ENCODE results near the gene ABCD1.
A peak's percentile ranks its signal among the peaks of the same experiment; 100 is the strongest.
"Not testable (repeated sequence)": the region's sequence is repeated elsewhere in the genome, so short reads cannot be mapped to it uniquely, and the experiment has no call there.

Gene ABCD1

GRCh38 chrX:153709726-153710674, 14.7 kb upstream of the ABCD1 start:
- DNase-seq (ENCODE audit: low spot score): no peak

DNA sequence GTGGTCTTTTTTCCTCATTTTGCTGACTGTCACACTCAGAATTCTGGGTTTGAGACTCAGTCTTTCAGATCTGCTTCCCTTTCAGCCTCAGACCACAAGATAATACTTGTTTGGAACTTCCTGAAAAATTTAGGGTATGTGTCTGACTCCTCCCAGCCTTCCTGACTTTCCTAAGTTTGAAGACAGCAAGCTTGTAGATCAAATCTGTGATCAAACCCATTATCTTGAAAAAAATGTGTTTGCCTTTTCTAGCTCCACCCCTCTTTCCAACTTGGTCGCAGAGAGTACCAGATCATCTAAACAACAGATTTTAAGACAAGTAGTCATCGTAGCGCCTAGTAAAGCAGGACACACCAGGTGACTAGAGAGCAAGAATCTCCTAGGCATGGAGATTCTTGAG, 10.4 kb upstream of the ABCD1 start:
- no peak for DNase-seq (ENCODE audit: low spot score)

GRCh38 chrX:153717445-153717844, 7.2 kb upstream of the ABCD1 start:
- no peak for DNase-seq (ENCODE audit: low spot score)

DNA sequence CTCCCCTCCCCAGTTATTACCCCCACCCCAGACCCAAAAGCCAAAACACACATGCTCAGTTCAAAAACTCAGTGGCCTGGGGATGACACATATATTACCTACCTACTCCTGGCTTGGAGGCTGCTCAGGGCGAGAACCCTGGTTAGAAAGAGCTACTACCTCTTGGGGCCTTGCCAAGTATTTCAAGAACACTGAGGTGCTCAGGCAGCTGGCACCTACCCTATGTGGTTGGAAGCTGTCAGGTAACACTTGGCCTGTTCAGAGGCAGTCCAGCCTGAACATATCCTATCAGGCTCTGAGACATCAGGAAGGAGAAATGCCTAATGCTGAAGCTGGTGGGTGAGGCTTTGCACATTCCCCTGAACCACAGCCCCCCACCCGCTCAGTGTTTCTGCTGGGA, 5.4 kb upstream of the ABCD1 start:
- DNase-seq (ENCODE audit: low spot score): no peak

DNA sequence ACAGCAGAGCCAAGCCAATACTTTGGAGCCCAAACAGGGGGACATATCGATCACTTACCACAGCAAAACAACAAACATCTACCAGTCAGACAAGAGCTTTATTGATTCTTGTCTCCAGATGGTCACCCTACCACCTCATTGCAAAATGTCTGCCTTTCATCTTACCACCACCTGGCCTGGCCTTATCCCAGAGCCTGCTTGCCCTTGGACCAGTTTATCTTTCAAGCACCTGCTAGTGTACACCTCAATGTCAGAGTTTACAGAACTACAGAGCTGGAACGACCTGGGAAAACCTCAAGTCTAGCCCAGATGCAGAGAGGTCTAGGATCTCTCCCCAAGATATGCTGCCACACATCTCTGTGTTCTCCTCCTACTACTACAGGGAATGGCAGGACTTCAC, 5.0 kb upstream of the ABCD1 start:
- no peak for DNase-seq (ENCODE audit: low spot score)

- no peak for DNase-seq (ENCODE audit: low spot score)
Observed at GRCh38 chrX:153722704-153723350, 1.8 kb upstream of the ABCD1 start.

DNA sequence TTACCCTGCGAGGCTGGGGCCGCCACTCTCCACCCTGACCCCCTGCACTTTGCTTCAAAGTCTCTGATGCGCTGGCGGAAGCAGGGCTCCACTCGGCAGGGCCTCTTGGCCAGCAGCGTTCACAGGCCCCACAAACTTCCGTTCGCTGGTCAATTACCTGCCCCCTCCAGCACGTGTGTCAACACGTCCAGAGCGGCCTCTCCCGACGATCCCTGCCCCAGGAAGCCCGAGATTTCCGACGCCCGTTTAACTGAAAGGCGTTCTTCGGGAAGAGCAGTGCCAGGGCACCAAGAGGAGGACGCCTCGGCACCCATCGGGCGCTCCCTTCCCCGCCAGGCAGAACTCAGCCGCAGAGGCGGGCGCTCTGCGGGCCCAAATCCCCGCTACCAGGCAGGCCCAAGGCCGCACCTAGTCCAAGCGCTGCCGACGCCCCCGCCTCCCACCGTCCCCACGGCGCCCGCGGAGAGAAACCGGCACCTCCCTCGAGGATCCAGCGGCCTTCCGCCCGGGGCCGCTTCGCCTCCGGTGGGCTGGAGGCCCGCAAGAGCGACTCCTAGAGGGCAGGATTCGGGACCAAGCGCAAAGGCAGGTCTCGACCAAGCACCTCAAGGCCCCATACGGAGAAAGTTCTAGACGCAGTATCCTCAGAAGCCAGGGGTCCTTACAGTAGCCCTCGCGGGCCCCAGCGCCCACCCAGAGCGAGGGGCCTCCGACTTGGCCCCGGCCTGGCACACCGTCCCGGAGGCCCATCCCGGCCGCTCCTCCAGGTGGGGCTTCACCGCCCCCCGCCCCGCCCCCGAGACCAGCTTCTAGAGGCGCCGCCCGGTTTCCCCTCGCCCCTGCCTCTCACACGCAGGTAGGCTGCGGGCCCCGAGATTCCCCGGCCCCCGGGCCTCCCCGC, 1.1 kb upstream of the ABCD1 start:
- no peak for DNase-seq (ENCODE audit: low spot score)

DNA sequence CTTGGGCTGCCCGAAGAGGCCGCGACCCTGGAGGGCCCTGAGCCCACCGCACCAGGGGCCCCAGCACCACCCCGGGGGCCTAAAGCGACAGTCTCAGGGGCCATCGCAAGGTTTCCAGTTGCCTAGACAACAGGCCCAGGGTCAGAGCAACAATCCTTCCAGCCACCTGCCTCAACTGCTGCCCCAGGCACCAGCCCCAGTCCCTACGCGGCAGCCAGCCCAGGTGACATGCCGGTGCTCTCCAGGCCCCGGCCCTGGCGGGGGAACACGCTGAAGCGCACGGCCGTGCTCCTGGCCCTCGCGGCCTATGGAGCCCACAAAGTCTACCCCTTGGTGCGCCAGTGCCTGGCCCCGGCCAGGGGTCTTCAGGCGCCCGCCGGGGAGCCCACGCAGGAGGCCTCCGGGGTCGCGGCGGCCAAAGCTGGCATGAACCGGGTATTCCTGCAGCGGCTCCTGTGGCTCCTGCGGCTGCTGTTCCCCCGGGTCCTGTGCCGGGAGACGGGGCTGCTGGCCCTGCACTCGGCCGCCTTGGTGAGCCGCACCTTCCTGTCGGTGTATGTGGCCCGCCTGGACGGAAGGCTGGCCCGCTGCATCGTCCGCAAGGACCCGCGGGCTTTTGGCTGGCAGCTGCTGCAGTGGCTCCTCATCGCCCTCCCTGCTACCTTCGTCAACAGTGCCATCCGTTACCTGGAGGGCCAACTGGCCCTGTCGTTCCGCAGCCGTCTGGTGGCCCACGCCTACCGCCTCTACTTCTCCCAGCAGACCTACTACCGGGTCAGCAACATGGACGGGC, 579 bp downstream of the ABCD1 start:
- DNase-seq (ENCODE audit: low spot score): no peak

GRCh38 chrX:153725832-153726285, 1.2 kb downstream of the ABCD1 start:
- no peak for DNase-seq (ENCODE audit: low spot score)

DNA sequence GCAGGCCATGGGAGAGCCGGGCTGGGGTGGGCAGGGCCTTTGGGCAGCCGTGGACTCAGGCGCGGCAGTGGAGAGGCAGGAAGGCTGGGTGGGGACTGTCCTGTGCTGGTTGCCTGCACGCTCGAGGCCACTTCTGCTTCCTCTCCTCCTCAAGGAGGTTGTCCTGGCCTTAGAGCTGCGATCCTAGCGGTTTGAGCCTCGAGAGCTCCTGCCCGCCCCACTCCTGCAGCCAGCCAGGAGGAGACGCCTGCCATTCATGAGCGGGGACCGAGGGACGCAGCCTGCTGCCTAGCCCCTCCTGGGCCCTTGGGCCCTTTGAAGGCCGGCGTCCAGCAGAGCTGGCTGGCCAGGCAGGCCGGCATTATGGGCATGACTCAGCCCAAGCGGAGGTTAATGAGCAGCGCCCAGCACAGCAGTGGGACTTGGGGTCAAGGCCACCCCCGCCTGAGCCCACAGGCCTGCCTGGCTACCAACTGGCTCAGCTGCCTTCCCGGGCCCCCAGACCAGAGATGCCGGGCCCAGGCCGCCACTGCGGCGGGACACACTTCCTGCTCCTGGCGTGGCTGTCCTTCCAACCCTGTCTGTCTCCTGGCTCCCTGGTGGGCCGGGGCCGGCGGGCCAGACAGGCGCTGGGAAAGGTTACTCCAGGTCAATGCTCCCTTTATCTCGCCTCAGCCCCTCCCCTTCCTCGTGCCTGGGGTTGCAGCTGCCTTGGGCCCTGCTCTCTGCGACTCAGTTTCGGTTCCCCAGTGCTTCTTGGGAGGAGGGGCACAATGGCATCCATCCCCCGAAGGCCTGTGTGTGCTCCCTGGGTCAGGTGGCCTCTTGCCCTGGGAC, 1.8 kb downstream of the ABCD1 start:
- DNase-seq (ENCODE audit: low spot score): peak; percentile 70

DNA sequence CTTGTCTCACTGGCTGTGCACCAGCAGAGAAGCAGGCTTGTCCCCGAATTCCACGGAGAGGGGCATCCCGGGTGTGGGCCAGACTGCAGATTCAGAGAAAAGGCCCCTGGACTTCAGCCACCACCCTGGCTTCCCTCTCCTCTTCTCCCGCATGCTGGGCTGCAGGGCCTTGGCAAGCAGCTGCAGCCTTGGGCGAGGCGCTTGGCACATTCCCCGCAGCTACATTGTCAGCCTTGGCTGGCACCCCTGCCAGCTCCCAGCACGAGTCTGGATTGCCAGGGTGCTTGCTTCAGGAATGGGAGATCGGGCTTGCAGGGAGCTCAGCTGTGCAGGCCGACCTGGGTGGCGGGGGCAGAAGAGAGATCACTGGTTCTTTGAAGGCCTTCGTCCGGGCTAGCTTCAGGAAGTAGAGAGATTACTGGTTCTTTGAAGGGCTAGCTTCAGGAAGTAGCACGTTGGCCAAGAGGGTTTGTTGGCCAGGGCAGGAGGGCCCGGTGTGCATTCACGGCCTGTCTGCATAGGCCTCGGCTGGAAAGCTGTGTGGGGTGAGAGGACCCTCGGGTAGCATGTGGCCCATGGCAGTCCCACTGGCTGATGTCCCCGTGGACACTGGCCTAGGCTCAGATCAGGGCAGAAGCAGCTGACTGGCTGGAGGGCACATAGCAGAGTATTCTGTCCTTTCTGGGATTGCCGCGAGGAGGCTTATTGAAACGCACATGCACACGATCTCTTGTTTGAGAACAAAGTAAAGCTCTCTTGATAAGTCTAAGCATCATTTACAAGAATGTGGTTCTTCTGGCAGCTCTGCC, 2.7 kb downstream of the ABCD1 start:
- no peak for DNase-seq (ENCODE audit: low spot score)

GRCh38 chrX:153728095-153728494, 3.4 kb downstream of the ABCD1 start:
- no peak for DNase-seq (ENCODE audit: low spot score)

- no peak for DNase-seq (ENCODE audit: low spot score)
Observed at GRCh38 chrX:153728951-153729631, 4.4 kb downstream of the ABCD1 start.

DNA sequence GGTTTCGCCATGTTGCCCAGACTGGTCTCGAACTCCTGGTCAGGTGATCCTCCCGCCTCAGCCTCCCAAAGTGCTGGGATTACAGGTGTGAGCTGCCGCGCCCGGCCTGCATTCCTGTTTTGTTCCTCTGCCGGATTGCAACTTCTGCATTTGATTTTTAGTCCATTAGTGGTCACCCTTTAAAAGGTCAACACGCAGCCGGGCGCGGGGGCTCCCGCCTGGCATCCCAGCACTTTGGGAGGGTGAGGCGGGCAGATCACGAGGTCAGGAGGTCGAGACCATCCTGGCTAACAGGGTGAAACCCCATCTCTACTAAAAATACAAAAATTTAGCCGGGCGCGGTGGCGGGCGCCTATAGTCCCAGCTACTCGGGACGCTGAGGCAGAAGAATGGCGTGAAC, 5.5 kb downstream of the ABCD1 start:
- not testable (repeated sequence) for DNase-seq (ENCODE audit: low spot score)

DNA sequence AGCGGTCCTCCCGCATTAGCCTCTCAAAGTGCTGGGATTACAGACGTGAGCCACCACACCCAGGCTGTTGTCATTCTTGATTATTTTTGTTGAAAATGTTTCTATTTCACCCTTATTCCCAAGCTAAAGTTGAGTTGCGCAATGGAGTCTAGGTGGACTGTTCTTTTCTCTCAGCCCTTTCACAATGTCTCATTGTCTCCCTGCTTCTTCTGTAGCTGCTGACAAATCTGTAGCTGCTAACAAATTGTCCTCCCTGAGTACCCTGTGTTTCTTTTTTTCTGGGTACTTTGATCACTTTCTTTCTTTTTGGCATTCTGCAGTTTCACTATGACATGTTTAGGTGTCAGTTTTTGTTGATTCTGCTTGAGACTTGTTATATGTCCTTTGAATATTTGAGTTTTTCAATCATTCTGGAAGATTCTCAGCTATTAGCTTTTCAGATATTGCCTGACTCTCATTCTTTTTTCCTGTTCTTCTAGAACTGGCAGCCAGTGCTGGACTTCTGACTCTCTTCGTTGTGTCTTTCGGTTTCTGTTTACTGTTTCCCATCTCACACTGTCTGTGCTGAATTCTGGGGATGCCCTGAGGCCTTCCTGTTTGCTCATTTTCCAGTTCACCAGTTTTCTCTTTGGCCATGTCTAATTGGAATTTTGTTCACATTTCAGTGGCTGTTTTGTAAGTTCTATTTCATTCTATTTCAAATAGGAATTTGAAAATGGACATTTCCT, 6.6 kb downstream of the ABCD1 start:
- DNase-seq (ENCODE audit: low spot score): no peak

- no peak for DNase-seq (ENCODE audit: low spot score)
Observed at GRCh38 chrX:153731845-153732215, 7.2 kb downstream of the ABCD1 start.

DNA sequence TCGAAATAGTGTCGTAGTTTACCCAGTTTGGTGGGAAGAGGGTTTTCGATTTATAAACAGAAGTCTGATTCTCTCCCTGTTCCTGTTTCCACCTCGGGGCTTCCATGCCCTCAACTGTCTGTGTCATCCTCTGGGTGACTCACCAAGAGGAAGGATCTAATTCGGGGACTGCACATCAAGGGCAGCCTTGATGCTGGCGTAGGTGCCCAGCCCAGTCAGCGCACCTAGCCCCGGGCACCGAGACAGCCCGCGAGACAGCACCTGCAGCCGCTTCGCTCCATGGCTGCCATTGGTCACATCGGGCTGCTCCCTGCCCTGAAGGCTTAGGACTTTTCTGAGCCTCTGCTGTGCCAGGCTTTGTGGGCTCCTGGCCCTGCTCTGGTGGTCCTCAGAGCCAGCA, 7.7 kb downstream of the ABCD1 start:
- DNase-seq (ENCODE audit: low spot score): no peak

DNA sequence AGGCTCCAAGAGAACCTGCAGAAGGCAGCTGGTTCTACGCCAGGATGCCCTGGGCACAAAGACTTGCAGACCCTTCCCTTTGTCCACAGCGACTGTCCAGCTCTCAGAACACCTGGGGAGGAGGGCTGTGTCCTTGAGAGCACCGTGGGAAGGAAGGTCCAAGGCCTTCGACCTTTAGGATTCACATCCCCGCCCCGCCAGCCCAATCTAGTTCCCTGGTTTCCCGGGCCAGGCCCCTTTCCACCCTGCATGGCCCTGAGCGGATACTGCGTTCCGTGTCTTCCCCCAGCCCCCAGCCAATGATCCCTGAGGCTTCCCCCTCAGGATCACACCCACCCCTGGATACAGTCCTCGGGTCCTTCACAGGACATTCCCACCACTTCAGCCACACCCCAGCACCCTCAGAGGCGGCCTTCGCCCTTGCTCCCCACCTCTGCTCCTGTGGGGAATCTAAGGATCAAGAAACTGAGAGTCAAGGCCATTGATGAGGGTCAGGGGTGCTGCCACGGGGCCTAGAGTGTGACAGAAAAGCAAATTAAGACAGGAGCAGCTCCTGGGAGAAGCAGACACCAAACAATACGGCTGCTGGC, 9.1 kb downstream of the ABCD1 start:
- DNase-seq (ENCODE audit: low spot score): no peak

All from left forelimb (tissue), 1 donor.